Ishikawa (cell line): ENCODE results near the gene RSPH4A.
A peak's percentile ranks its signal among the peaks of the same experiment; 100 is the strongest.

Experiments used
- CEBPB ChIP-seq: IDR thresholded peaks from 2 replicates; pipeline ENCODE4 v1.6.1; 2012
- EP300 ChIP-seq: IDR thresholded peaks from 2 replicates; pipeline ENCODE4 v1.6.1; 2012; ENCODE audit warnings: borderline replicate concordance
- RAD21 ChIP-seq: IDR thresholded peaks from 2 replicates; pipeline ENCODE4 v1.6.1; 2012; ENCODE audit warnings: low read depth
- TEAD4 ChIP-seq: IDR thresholded peaks from 2 replicates; pipeline ENCODE4 v1.6.1; 2012
- YY1 ChIP-seq: IDR thresholded peaks from 2 replicates; pipeline ENCODE4 v1.6.1; 2012; ENCODE audit warnings: low read depth
- TF ChIP-seq, protein P1 (sequence below): IDR thresholded peaks from 2 replicates; pipeline ENCODE4 v1.6.1; 2012
- TF ChIP-seq, protein P2 (sequence below): IDR thresholded peaks from 2 replicates; pipeline ENCODE4 v1.6.1; 2012; ENCODE audit warnings: low read depth, mild to moderate bottlenecking

DNA sequence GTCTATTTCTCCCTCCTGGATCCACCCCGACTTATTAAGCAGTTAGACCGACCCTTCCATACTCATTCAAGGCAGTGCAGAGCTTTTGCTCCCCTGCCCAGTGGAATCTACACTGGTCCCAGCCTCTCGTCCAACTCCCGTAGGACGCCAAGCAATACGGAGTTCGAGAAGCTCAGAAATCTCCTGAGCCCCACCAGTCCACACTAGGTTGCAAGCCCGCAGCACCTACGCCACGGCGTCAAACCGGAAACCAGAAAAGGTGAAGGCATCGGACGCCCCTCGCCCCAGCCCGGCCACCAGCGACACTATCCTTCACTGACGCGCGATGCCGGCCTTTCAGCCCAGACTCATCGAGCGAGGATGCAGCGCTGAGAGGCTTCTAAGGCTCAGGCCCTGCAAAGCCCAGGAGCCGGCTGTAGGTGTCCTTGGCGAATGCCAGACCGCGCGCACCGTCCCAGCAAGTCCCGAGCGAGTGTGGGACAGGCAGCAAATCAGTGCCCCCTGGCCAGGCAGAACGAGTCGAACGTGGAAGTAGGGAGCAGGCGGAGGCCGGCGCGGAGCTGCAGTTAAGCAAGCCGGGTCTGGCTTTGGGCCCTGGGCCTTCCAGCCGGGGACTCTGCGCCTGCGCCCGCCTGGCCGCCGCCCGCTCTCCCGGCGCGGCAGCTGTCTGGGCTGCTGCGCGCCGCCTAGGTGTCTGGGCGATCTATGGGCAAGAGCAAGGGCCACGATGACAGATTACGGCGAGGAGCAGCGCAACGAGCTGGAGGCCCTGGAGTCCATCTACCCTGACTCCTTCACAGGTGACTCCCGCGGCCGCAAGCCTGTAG is 45.2 kb upstream of the RSPH4A start, which contains the start of gene RWDD1:
- TF ChIP-seq, protein P1, sequence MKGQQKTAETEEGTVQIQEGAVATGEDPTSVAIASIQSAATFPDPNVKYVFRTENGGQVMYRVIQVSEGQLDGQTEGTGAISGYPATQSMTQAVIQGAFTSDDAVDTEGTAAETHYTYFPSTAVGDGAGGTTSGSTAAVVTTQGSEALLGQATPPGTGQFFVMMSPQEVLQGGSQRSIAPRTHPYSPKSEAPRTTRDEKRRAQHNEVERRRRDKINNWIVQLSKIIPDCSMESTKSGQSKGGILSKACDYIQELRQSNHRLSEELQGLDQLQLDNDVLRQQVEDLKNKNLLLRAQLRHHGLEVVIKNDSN, result peak; percentile 24; the same call in 1 of the 2 replicates
- no peak for TF ChIP-seq EP300
- TF ChIP-seq TEAD4, result no peak; the same call in 1 of the 2 replicates
- TF ChIP-seq RAD21, result no peak
- TF ChIP-seq, protein P2, sequence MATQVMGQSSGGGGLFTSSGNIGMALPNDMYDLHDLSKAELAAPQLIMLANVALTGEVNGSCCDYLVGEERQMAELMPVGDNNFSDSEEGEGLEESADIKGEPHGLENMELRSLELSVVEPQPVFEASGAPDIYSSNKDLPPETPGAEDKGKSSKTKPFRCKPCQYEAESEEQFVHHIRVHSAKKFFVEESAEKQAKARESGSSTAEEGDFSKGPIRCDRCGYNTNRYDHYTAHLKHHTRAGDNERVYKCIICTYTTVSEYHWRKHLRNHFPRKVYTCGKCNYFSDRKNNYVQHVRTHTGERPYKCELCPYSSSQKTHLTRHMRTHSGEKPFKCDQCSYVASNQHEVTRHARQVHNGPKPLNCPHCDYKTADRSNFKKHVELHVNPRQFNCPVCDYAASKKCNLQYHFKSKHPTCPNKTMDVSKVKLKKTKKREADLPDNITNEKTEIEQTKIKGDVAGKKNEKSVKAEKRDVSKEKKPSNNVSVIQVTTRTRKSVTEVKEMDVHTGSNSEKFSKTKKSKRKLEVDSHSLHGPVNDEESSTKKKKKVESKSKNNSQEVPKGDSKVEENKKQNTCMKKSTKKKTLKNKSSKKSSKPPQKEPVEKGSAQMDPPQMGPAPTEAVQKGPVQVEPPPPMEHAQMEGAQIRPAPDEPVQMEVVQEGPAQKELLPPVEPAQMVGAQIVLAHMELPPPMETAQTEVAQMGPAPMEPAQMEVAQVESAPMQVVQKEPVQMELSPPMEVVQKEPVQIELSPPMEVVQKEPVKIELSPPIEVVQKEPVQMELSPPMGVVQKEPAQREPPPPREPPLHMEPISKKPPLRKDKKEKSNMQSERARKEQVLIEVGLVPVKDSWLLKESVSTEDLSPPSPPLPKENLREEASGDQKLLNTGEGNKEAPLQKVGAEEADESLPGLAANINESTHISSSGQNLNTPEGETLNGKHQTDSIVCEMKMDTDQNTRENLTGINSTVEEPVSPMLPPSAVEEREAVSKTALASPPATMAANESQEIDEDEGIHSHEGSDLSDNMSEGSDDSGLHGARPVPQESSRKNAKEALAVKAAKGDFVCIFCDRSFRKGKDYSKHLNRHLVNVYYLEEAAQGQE, result no peak
- no peak for TF ChIP-seq CEBPB
- TF ChIP-seq YY1, result peak; percentile 74
